H1 (cell line): ENCODE data around the gene RPTOR. TPM values are rescaled to one million over a fixed set of nuclear protein-coding genes. Genes with fewer than 3 reads are reported as not detected.

ENCODE experiments used
- CTCF ChIA-PET: fragments of 300-600 bp; sonication (Branson Sonifier 250); formaldehyde crosslinking; loops from one replicate; lab custom pipeline; 2021; ENCODE audit not compliant: partially characterized antibody; lab: Charles Lee
- POLR2A ChIA-PET: fragments of 300-600 bp; sonication (Branson Sonifier 250); formaldehyde crosslinking; loops from one replicate; lab custom pipeline; 2021; ENCODE audit warnings: inconsistent platforms; ENCODE audit not compliant: partially characterized antibody; lab: Charles Lee
- DNase-seq, 2 experiments: peaks; one replicate each; pipeline versions ENCODE4 v3.0.0 to v3.0.0-alpha.2; 2010 to 2022; ENCODE audit warnings: low spot score in 2 of 2, low read depth in 1 of 2, mixed read lengths in 1 of 2
- FAIRE-seq: peaks from 2 replicates; lab custom pipeline; 2011; peaks lifted over from hg19 to GRCh38; lab: Jason Lieb, UNC
- H2AFZ ChIP-seq: 2 replicates; pipeline ENCODE4 v1.8.1; 2012; ENCODE audit warnings: low read length, inconsistent platforms
- H2AK5ac ChIP-seq: 2 replicates; pipeline ENCODE4 v1.6.1; 2013; ENCODE audit warnings: low read depth, low read length
- H2BK120ac ChIP-seq: replicated peaks from 2 replicates; pipeline ENCODE3; 2013; ENCODE audit warnings: low read depth, low read length, inconsistent platforms
- H2BK12ac ChIP-seq: 2 replicates; pipeline ENCODE4 v1.6.1; 2013; ENCODE audit warnings: low read depth, low read length
- H2BK15ac ChIP-seq: 2 replicates; pipeline ENCODE4 v1.6.1; 2013; ENCODE audit warnings: low read length
- H2BK20ac ChIP-seq: 2 replicates; pipeline ENCODE4 v1.6.1; 2013; ENCODE audit warnings: low read length
- H2BK5ac ChIP-seq: 2 replicates; pipeline ENCODE4 v1.6.1; 2013; ENCODE audit warnings: low read depth, low read length
- H3K14ac ChIP-seq: 2 replicates; pipeline ENCODE4 v1.6.1; 2013; ENCODE audit warnings: inconsistent platforms; ENCODE audit not compliant: insufficient read length
- H3K18ac ChIP-seq: 2 replicates; pipeline ENCODE4 v1.6.1; 2013; ENCODE audit warnings: low read length; ENCODE audit errors: extremely low read depth
- H3K23ac ChIP-seq: 2 replicates; pipeline ENCODE4 v1.6.1; 2013; ENCODE audit warnings: inconsistent platforms; ENCODE audit not compliant: insufficient read length
- H3K23me2 ChIP-seq: 2 replicates; pipeline ENCODE4 v1.6.1; 2013; ENCODE audit warnings: low read depth, low read length
- H3K27ac ChIP-seq: 2 replicates; pipeline ENCODE4 v1.6.1; 2011; ENCODE audit warnings: low read depth, low read length, inconsistent platforms
- H3K27me3 ChIP-seq, 4 experiments: replicated peaks in 1 of 4; 1 replicate in 1 of 4; 2 replicates in 3 of 4; pipeline versions ENCODE4 v1.6.1 to v1.8.1; 2011 to 2013; ENCODE audit warnings: low read length in 3 of 4, mild to moderate bottlenecking in 3 of 4, inconsistent platforms in 2 of 4, mixed read lengths in 2 of 4, moderate library complexity in 1 of 4; ENCODE audit not compliant: control insufficient read depth in 3 of 4, insufficient read depth in 3 of 4; ENCODE audit errors: extremely low read depth in 1 of 4
- H3K36me3 ChIP-seq, 4 experiments: 2 replicates each; pipeline versions ENCODE4 v1.6.1 to v1.8.1; 2011 to 2013; ENCODE audit warnings: mild to moderate bottlenecking in 4 of 4, low read length in 3 of 4, moderate library complexity in 2 of 4, control low read depth in 1 of 4, inconsistent platforms in 1 of 4; ENCODE audit not compliant: insufficient read depth in 4 of 4, control insufficient read depth in 2 of 4
- H3K4ac ChIP-seq: replicated peaks from 2 replicates; pipeline ENCODE3; 2013; ENCODE audit warnings: low read length, low read depth, mixed read lengths, inconsistent platforms; ENCODE audit not compliant: insufficient read length
- H3K4me1 ChIP-seq, 4 experiments: replicated peaks in 1 of 4; 1 replicate in 1 of 4; 2 replicates in 3 of 4; pipeline versions ENCODE4 v1.6.1 to v1.8.1; 2011 to 2013; ENCODE audit warnings: low read length in 3 of 4, inconsistent platforms in 2 of 4, mixed read lengths in 1 of 4; ENCODE audit not compliant: insufficient read depth in 4 of 4, control insufficient read depth in 3 of 4
- H3K4me2 ChIP-seq, 2 experiments: 2 replicates each; pipeline versions ENCODE4 v1.6.1 to v1.8.1; 2011 to 2013; ENCODE audit warnings: low read depth in 2 of 2, low read length in 2 of 2, control low read depth in 1 of 2, inconsistent platforms in 1 of 2, mild to moderate bottlenecking in 1 of 2; ENCODE audit not compliant: insufficient read depth in 1 of 2
- H3K4me3 ChIP-seq, 4 experiments: fragments of 200-600, 300-600 bp in 1 of 4; sonication (generic), shearing (Covaris generic), sonication (Bioruptor Twin) in 1 of 4; 2 replicates each; pipeline versions ENCODE4 v1.5.1 to v1.8.1; 2011 to 2016; ENCODE audit warnings: low read length in 4 of 4, low read depth in 3 of 4, control low read depth in 2 of 4, inconsistent platforms in 2 of 4, mild to moderate bottlenecking in 2 of 4, mixed read lengths in 1 of 4, moderate library complexity in 1 of 4; ENCODE audit not compliant: insufficient read depth in 2 of 4; ENCODE audit errors: extremely low read depth in 1 of 4
- H3K56ac ChIP-seq: replicated peaks from 2 replicates; pipeline ENCODE3; 2013; ENCODE audit warnings: low read depth, mild to moderate bottlenecking, mixed read lengths, low read length, inconsistent platforms; ENCODE audit not compliant: insufficient read length
- H3K79me1 ChIP-seq: 2 replicates; pipeline ENCODE4 v1.6.1; 2013; ENCODE audit warnings: low read depth, low read length, control low read depth
- H3K79me2 ChIP-seq, 2 experiments: 2 replicates each; pipeline versions ENCODE4 v1.6.1 to v1.8.1; 2012 to 2013; ENCODE audit warnings: low read length in 2 of 2, mild to moderate bottlenecking in 2 of 2, inconsistent platforms in 1 of 2; ENCODE audit not compliant: insufficient read depth in 2 of 2, control insufficient read depth in 1 of 2
- H3K9ac ChIP-seq, 4 experiments: replicated peaks in 1 of 4; 1 replicate in 1 of 4; 2 replicates in 3 of 4; pipeline versions ENCODE4 v1.6.1 to v1.8.1; 2011 to 2013; ENCODE audit warnings: low read depth in 3 of 4, low read length in 3 of 4, control low read depth in 2 of 4, mild to moderate bottlenecking in 2 of 4, moderate library complexity in 2 of 4, inconsistent platforms in 1 of 4; ENCODE audit errors: extremely low read depth in 1 of 4
- H3K9me3 ChIP-seq, 2 experiments: 2 replicates each; pipeline versions ENCODE4 v1.6.1 to v1.8.1; 2012 to 2013; ENCODE audit warnings: mild to moderate bottlenecking in 2 of 2, moderate library complexity in 2 of 2, control low read depth in 1 of 2, inconsistent platforms in 1 of 2, low read depth in 1 of 2, low read length in 1 of 2, mixed read lengths in 1 of 2; ENCODE audit not compliant: insufficient read depth in 2 of 2
- H4K20me1 ChIP-seq, 2 experiments: replicated peaks in 1 of 2; 2 replicates each; pipeline versions ENCODE3 to v1.8.1; 2011 to 2013; ENCODE audit warnings: inconsistent platforms in 2 of 2, low read length in 2 of 2, mild to moderate bottlenecking in 1 of 2; ENCODE audit not compliant: insufficient read depth in 2 of 2, control insufficient read depth in 1 of 2
- H4K5ac ChIP-seq: 2 replicates; pipeline ENCODE4 v1.6.1; 2013; ENCODE audit warnings: low read length, low read depth, mixed read lengths, inconsistent platforms; ENCODE audit not compliant: insufficient read length
- H4K8ac ChIP-seq: 2 replicates; pipeline ENCODE4 v1.8.0; 2013; ENCODE audit warnings: mild to moderate bottlenecking, moderate library complexity, low read length, inconsistent platforms; ENCODE audit not compliant: insufficient read depth; ENCODE audit errors: extremely low read depth
- H4K91ac ChIP-seq: replicated peaks from 2 replicates; pipeline ENCODE3; 2013; ENCODE audit warnings: low read length, mixed read lengths, inconsistent platforms; ENCODE audit not compliant: insufficient read length
- GABPA ChIP-seq: IDR thresholded peaks from 2 replicates; pipeline ENCODE4 v1.6.1; 2011; ENCODE audit warnings: mild to moderate bottlenecking, low read length, moderate library complexity, borderline replicate concordance; ENCODE audit not compliant: insufficient read depth
- KDM4A ChIP-seq: IDR thresholded peaks from one replicate; pipeline ENCODE4 v1.7.1; 2012; ENCODE audit warnings: low read depth, mild to moderate bottlenecking, moderate library complexity, low read length, inconsistent platforms; ENCODE audit not compliant: severe bottlenecking
- SIRT6 ChIP-seq: IDR thresholded peaks from one replicate; pipeline ENCODE4 v1.7.1; 2012; ENCODE audit warnings: low read length, inconsistent platforms
- WGBS, 2 experiments: shearing (Covaris generic) in 1 of 2; methylation state at CpG; one replicate each; pipeline versions ENCODE4 v1.1.6 to v1.1.7; 2013 to 2015; ENCODE audit warnings: low lambda C conversion rate in 2 of 2, mixed read lengths in 2 of 2, inconsistent platforms in 1 of 2, low coverage in 1 of 2, missing lambda C conversion rate in 1 of 2; ENCODE audit not compliant: insufficient replicate concordance in 2 of 2, insufficient coverage in 1 of 2, insufficient read length in 1 of 2; ENCODE audit errors: extremely low coverage in 1 of 2, missing lambda C conversion rate in 1 of 2; 5-methylcytosine and 5-hydroxymethylcytosine counted together
- polyA plus RNA-seq, 7 experiments: library from polyadenylated mRNA; depleted of rRNA in 3 of 7; stranded (reverse) in 5 of 7; unstranded in 2 of 7; fragments of >200 nt in 5 of 7; fragments of 200-250 nt in 2 of 7; gene quantifications; 1 replicate in 5 of 7; 2 replicates in 1 of 7; 4 replicates in 1 of 7; pipeline versions ENCODE4 v1.2.1 to v1.2.3, GENCODE V29; 2011 to 2013; ENCODE audit warnings: missing spikeins in 2 of 7, mixed read lengths in 2 of 7
- total RNA-seq: library from RNA; stranded (reverse); fragmentation: NEBNext Ultra II Directional; extraction: Animal tissue kit (Norgen Biotek cat#: 25700); gene quantifications from 2 replicates; pipeline ENCODE4 v1.2.1, GENCODE V29; 2021

Gene RPTOR
- total and polyA plus RNA-seq, 2 of the 8 experiments (the other 6 are each of a cell fraction or from before 2014, with no cell fraction given), result 6.9 to 28.7 TPM

- Histone ChIP-seq H4K20me1 (peaks cover 2 to 3% of the 10 kb centered on the region in 2 experiments), H3K56ac (no peak overlapping the region), H3K23ac (no peak overlapping the region), H3K14ac (no peak overlapping the region), H3K4me3 (no peak overlapping the region), H3K9ac (no peak overlapping the region), H3K27me3 (no peaks in the 10 kb centered on the region; a peak in 1 of 7 replicates), H3K9me3 (peaks cover 12 to 13% of the 10 kb centered on the region in 2 experiments), H3K4me2 (no peak overlapping the region), H2BK12ac (no peak overlapping the region), H3K79me1 (no peaks in the 10 kb centered on the region), H3K79me2 (no peaks in the 10 kb centered on the region)
- TF ChIP-seq KDM4A (no peak), GABPA (no peak), SIRT6 (no peak)
- TF ChIP-seq, all 59 proteins: peak for 0
- Histone ChIP-seq H2BK120ac (no peak overlapping the region), H3K4me1 (no peaks in the 10 kb centered on the region), H3K27ac (no peak overlapping the region), H2BK5ac (no peak overlapping the region), H2BK15ac (no peak overlapping the region), H3K18ac (no peak overlapping the region), H2BK20ac (no peak overlapping the region), H3K36me3 (peaks cover 0 to 9% (median 2%) of the 10 kb centered on the region in 4 experiments; a peak in 2 of 8 replicates), H2AFZ (no peak overlapping the region), H3K4ac (no peak overlapping the region), H4K91ac (no peak overlapping the region), H3K23me2 (no peaks in the 10 kb centered on the region), H4K8ac (no peak overlapping the region), H2AK5ac (no peak overlapping the region), H4K5ac (no peak overlapping the region)
- ChIA-PET POLR2A (interaction anchor here (0.7 to 1.7 kb wide), 3 partner anchors 11 to 891 kb away, joined by 3 to 4 read pairs (median 3); no protein-coding TSS in a partner anchor), CTCF (interaction anchor here (0.6 to 2.9 kb wide), 7 partner anchors 10 to 333 kb away, joined by 3 to 25 read pairs (median 5); no protein-coding TSS in a partner anchor)
- no peak for FAIRE-seq
- WGBS, 2 experiments, result 84% methylated on average over 5 of the region's 5 CpGs; no CpG with 5 or more reads in 1 of the 2 experiments
- no peak for DNase-seq
These were observed 365.4 kb downstream of the RPTOR start for GRCh38 chr17:80910043-80910442.
